ENCODE measurements around the gene SLC7A14. TPM values are rescaled to one million over a fixed set of nuclear protein-coding genes. Genes with fewer than 3 reads are reported as not detected.

Gene SLC7A14
- total RNA-seq, 1 experiment from 2014 or later: not detected

DNA sequence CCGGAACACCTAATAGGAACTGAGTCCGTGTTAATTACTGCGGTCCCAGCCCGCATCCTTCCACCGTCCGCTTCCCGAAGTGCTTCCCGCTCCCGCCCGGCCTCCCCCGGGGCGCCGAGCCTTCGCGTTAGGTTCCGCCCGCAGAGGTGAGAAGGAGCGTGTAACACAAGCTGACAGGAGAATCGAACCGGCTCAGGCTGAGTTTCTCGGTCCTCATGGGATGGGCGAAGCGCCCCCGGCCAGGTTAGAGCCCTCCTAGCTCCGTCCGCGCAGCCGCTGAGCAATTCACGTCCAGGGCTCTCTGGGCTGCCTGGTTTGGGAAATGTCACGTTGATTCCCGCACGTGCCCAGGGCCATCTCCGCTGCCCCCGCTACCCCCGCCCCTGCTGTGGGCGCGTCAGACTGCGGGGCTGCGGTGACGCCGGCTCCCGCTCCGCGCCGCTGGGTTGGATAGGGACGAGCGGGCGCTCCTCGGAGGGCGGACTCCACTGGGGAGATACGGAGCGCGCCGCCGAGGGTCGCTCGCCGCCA, 166.3 kb downstream of the SLC7A14 start:
- no peaks in the 10 kb centered on the region for H4K20me1 ChIP-seq (ENCODE audit: insufficient read depth)
- no peak overlapping the region for H3K27ac ChIP-seq (ENCODE audit: low read depth, low read length)
- no peak overlapping the region for H2AFZ ChIP-seq (ENCODE audit: low read depth, low read length, poor library complexity, severe bottlenecking)
- no peaks in the 10 kb centered on the region for H3K27me3 ChIP-seq (ENCODE audit: insufficient read depth, low read length)
- no peaks in the 10 kb centered on the region for H3K79me2 ChIP-seq (ENCODE audit: insufficient read depth, low read length)
- RAD21 ChIA-PET (ENCODE audit: low non-redundant PET in 1 of 2, low total read pairs in 2 of 2, uncharacterized antibody in 2 of 2, unreplicated experiment in 2 of 2): no interaction called here
- ATAC-seq: no peak
- no peaks in the 10 kb centered on the region for H3K9me2 ChIP-seq (ENCODE audit: insufficient read depth)
- no peak overlapping the region for H3K4me2 ChIP-seq (ENCODE audit: low read length)
- CTCF ChIA-PET: no interaction called here
- H3K4me3 ChIP-seq (replicated peaks in 1 of 2; ENCODE audit: low read depth in 1 of 2, low read length in 2 of 2): no peak overlapping the region
- H3K36me3 ChIP-seq (ENCODE audit: control insufficient read depth in 1 of 2, insufficient read depth in 2 of 2, low read length in 2 of 2): no peaks in the 10 kb centered on the region
- POLR2A ChIA-PET: no interaction called here
- intact Hi-C loops (cut with micrococcal nuclease): loop anchor here (10.0 kb wide), 1 partner anchor 555 kb away; the partner anchor contains the start of gene LRRC31
- no peak overlapping the region for H3K9ac ChIP-seq (ENCODE audit: low read length)
- TF ChIP-seq POLR2AphosphoS5 (IDR thresholded peaks at IDR 0.05; ENCODE audit: low read depth, low read length) (no peak), POLR2A (IDR thresholded peaks at IDR 0.05; ENCODE audit: borderline replicate concordance, extremely low read depth, insufficient read depth, insufficient read length) (no peak)
- BruUV-seq (replicated peaks): no TSS peak
- H3K4me1 ChIP-seq (ENCODE audit: control insufficient read depth in 1 of 2, insufficient read depth in 2 of 2, low read length in 2 of 2): no peaks in the 10 kb centered on the region
- H3K9me3 ChIP-seq (ENCODE audit: control insufficient read depth in 1 of 2, insufficient read depth in 1 of 2, low read depth in 1 of 2, low read length in 2 of 2): no peaks in the 10 kb centered on the region
- no peak for DNase-seq (ENCODE audit: low read depth, low spot score)

DNA sequence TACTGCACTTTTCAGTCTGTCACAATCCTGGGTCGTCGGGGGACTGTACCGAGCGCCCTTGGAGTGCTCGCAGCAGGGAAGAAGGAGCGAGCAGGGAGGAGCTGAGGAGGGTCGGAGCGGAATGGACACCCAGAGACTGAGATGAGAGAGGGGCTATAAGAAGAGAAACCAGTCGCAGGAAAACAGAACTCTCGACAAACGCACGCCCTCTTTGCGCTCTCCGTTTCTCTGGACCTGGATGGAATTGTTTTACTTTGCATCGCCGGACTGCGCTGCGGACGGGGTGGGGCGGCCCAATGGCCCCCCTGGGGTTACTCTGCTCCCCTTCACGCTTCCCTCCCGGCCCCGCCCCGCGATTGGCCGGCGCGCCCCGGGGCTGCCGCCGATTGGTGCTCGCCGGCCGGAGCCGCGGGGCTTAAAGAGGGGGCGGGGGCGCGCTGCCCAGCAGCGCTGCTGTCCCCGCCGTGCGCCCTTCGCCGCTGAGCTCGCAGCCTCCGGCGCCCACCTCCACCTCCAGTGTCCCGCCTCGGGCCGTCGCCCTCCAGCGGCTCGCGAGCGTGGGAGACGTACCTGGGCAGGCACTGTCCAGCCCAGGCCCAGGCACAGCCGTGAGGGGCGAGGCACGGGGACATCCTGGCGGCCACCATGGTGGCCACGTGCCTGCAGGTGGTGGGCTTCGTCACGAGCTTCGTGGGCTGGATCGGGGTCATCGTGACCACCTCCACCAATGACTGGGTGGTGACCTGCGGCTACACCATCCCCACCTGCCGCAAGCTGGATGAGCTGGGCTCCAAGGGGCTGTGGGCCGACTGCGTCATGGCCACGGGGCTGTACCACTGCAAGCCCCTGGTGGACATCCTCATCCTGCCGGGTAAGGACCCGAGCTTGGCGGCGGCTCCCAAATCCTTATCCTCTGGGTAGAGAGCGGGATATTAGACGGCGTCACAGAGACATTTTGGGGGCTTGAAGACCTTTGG, 167.2 kb downstream of the SLC7A14 start, which contains the start of gene CLDN11:
CLDN11 (plus strand) TSS at position 447 of the 977 bp plus-strand sequence; CDS start at position 646, 199 bp downstream.
- Histone ChIP-seq H2AFZ (ENCODE audit: low read depth, low read length, poor library complexity, severe bottlenecking) (no peak within 1 kb of the TSS), H3K4me1 (ENCODE audit: control insufficient read depth in 1 of 2, insufficient read depth in 2 of 2, low read length in 2 of 2) (no peaks in the 10 kb centered on the region), H3K27me3 (ENCODE audit: insufficient read depth, low read length) (no peaks in the 10 kb centered on the region), H4K20me1 (ENCODE audit: insufficient read depth) (no peaks in the 10 kb centered on the region), H3K36me3 (ENCODE audit: control insufficient read depth in 1 of 2, insufficient read depth in 2 of 2, low read length in 2 of 2) (no peaks in the 10 kb centered on the region), H3K4me3 (replicated peaks in 1 of 2; ENCODE audit: low read depth in 1 of 2, low read length in 2 of 2) (no peak within 1 kb of the TSS), H3K9me2 (ENCODE audit: insufficient read depth) (no peaks in the 10 kb centered on the region), H3K4me2 (ENCODE audit: low read length) (no peak within 1 kb of the TSS), H3K9me3 (ENCODE audit: control insufficient read depth in 1 of 2, insufficient read depth in 1 of 2, low read depth in 1 of 2, low read length in 2 of 2) (no peaks in the 10 kb centered on the region), H3K79me2 (ENCODE audit: insufficient read depth, low read length) (no peaks in the 10 kb centered on the region), H3K9ac (ENCODE audit: low read length) (no peak within 1 kb of the TSS), H3K27ac (ENCODE audit: low read depth, low read length) (no peak within 1 kb of the TSS)
- no TSS peak for BruUV-seq (replicated peaks)
- POLR2A ChIA-PET: no interaction called here
- CTCF ChIA-PET: interaction anchor here (1.4 kb wide), 1 partner anchor 392 kb away, joined by 4 read pairs; no protein-coding TSS in a partner anchor
- DNase-seq (ENCODE audit: low read depth, low spot score) (no peak), ATAC-seq (no peak)
- intact Hi-C loops (cut with micrococcal nuclease): loop anchor here (10.0 kb wide), 1 partner anchor 554 kb away; the partner anchor contains the start of gene LRRC31
- RAD21 ChIA-PET (ENCODE audit: low non-redundant PET in 1 of 2, low total read pairs in 2 of 2, uncharacterized antibody in 2 of 2, unreplicated experiment in 2 of 2): no interaction called here
- TF ChIP-seq POLR2AphosphoS5 (IDR thresholded peaks at IDR 0.05; ENCODE audit: low read depth, low read length) (no peak), JUND (IDR thresholded peaks at IDR 0.05) (no peak), SP1 (IDR thresholded peaks at IDR 0.05; ENCODE audit: low read depth) (no peak), EZH2phosphoT487 (IDR thresholded peaks at IDR 0.05; ENCODE audit: borderline replicate concordance) (no peak), YY1 (IDR thresholded peaks at IDR 0.05; ENCODE audit: extremely low read depth, insufficient replicate concordance, low read depth, low read length) (no peak), SRF (IDR thresholded peaks at IDR 0.05; ENCODE audit: low read depth) (no peak)
- TF ChIP-seq, protein P1, sequence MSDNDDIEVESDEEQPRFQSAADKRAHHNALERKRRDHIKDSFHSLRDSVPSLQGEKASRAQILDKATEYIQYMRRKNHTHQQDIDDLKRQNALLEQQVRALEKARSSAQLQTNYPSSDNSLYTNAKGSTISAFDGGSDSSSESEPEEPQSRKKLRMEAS (IDR thresholded peaks at IDR 0.05): no peak
- TF ChIP-seq, protein P2, sequence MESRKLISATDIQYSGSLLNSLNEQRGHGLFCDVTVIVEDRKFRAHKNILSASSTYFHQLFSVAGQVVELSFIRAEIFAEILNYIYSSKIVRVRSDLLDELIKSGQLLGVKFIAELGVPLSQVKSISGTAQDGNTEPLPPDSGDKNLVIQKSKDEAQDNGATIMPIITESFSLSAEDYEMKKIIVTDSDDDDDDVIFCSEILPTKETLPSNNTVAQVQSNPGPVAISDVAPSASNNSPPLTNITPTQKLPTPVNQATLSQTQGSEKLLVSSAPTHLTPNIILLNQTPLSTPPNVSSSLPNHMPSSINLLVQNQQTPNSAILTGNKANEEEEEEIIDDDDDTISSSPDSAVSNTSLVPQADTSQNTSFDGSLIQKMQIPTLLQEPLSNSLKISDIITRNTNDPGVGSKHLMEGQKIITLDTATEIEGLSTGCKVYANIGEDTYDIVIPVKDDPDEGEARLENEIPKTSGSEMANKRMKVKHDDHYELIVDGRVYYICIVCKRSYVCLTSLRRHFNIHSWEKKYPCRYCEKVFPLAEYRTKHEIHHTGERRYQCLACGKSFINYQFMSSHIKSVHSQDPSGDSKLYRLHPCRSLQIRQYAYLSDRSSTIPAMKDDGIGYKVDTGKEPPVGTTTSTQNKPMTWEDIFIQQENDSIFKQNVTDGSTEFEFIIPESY (IDR thresholded peaks at IDR 0.05; ENCODE audit: extremely low read depth, insufficient replicate concordance, low read length): no peak
- TF ChIP-seq, protein P3, sequence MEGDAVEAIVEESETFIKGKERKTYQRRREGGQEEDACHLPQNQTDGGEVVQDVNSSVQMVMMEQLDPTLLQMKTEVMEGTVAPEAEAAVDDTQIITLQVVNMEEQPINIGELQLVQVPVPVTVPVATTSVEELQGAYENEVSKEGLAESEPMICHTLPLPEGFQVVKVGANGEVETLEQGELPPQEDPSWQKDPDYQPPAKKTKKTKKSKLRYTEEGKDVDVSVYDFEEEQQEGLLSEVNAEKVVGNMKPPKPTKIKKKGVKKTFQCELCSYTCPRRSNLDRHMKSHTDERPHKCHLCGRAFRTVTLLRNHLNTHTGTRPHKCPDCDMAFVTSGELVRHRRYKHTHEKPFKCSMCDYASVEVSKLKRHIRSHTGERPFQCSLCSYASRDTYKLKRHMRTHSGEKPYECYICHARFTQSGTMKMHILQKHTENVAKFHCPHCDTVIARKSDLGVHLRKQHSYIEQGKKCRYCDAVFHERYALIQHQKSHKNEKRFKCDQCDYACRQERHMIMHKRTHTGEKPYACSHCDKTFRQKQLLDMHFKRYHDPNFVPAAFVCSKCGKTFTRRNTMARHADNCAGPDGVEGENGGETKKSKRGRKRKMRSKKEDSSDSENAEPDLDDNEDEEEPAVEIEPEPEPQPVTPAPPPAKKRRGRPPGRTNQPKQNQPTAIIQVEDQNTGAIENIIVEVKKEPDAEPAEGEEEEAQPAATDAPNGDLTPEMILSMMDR (IDR thresholded peaks at IDR 0.05 in 2 of 3, conservative IDR thresholded peaks at IDR 0.05 in 1 of 3; ENCODE audit: borderline replicate concordance in 1 of 3, insufficient read depth in 1 of 3, low read depth in 2 of 3, low read length in 2 of 3): no peak
